HepG2 (cell line): ENCODE measurements around the gene FURIN. TPM values are rescaled to one million over a fixed set of nuclear protein-coding genes. Genes with fewer than 3 reads are reported as not detected.

Experiments
- ATAC-seq: fragments of 200-7000 bp; cut with Tn5 transposase; 3 replicates; pipeline ENCODE4 v1.9.1; 2020; ENCODE audit warnings: mild to moderate bottlenecking, moderate library complexity
- BruUV-seq: library from RNA; stranded (reverse); fragments of 400-500 nt; replicated peaks from 2 replicates; lab custom pipeline; 2021; lab: Mats Ljungman, UMichigan
- CTCF ChIA-PET: fragments of 300-600 bp; formaldehyde crosslinking; extraction: SDS; loops from one replicate; lab custom pipeline; 2021; ENCODE audit warnings: low total read pairs, inconsistent platforms, low intra/inter-chr PET ratio; lab: Yijun Ruan, JAX
- POLR2A ChIA-PET: fragments of 350-600 bp; sonication (Branson Sonifier 250); formaldehyde crosslinking; loops from one replicate; lab custom pipeline; 2020; ENCODE audit warnings: antibody characterized with exemption, inconsistent platforms; lab: Yijun Ruan, JAX
- DNase-seq: peaks from one replicate; pipeline ENCODE4 v3.0.0-alpha.2; 2015; ENCODE audit warnings: low spot score
- FAIRE-seq: peaks from 3 replicates; lab custom pipeline; 2011; peaks lifted over from hg19 to GRCh38; lab: Jason Lieb, UNC
- H2AFZ ChIP-seq: one replicate; pipeline ENCODE4 v1.6.1; 2011; ENCODE audit warnings: low read length, inconsistent platforms
- H3K27ac ChIP-seq: fragments of 300-600 bp; 3 replicates; pipeline ENCODE4 v1.8.0; 2011; ENCODE audit warnings: mixed run types, mild to moderate bottlenecking, mixed read lengths, low read length, inconsistent platforms; ENCODE audit not compliant: insufficient read depth; ENCODE audit errors: extremely low read length
- H3K27me3 ChIP-seq, 2 experiments: fragments of 200-600 bp in 1 of 2; 2 replicates in 1 of 2; 3 replicates in 1 of 2; pipeline versions ENCODE4 v1.6.0 to v1.8.0; 2011; ENCODE audit warnings: low read length in 2 of 2, mild to moderate bottlenecking in 2 of 2, moderate library complexity in 2 of 2, inconsistent platforms in 1 of 2; ENCODE audit not compliant: insufficient read depth in 2 of 2, control insufficient read depth in 1 of 2
- H3K36me3 ChIP-seq, 2 experiments: fragments of 200-600 bp in 1 of 2; replicated peaks in 1 of 2; 2 replicates in 1 of 2; 3 replicates in 1 of 2; pipeline versions ENCODE4 v1.5.1 to v1.8.0; 2011; ENCODE audit warnings: low read length in 2 of 2, inconsistent platforms in 1 of 2; ENCODE audit not compliant: insufficient read depth in 2 of 2, control insufficient read depth in 1 of 2
- H3K4me1 ChIP-seq: 2 replicates; pipeline ENCODE4 v1.5.1; 2012; ENCODE audit warnings: low read length, inconsistent platforms; ENCODE audit not compliant: insufficient read depth
- H3K4me2 ChIP-seq: 2 replicates; pipeline ENCODE4 v1.6.0; 2011; ENCODE audit warnings: low read depth, low read length, inconsistent platforms
- H3K4me3 ChIP-seq, 3 experiments: fragments of 200-600 bp in 1 of 3; sonication (generic), shearing (Covaris generic) in 1 of 3; replicated peaks in 1 of 3; 2 replicates each; pipeline ENCODE4 v1.5.1; 2011 to 2016; ENCODE audit warnings: low read length in 3 of 3, inconsistent platforms in 2 of 3, low read depth in 2 of 3, mild to moderate bottlenecking in 2 of 3, control low read depth in 1 of 3, mixed read lengths in 1 of 3; ENCODE audit not compliant: insufficient read depth in 1 of 3
- H3K79me2 ChIP-seq: one replicate; pipeline ENCODE4 v1.6.1; 2011; ENCODE audit warnings: low read length, inconsistent platforms; ENCODE audit not compliant: insufficient read depth
- H3K9ac ChIP-seq: 2 replicates; pipeline ENCODE4 v1.6.0; 2011; ENCODE audit warnings: mild to moderate bottlenecking, low read depth, low read length, inconsistent platforms; ENCODE audit not compliant: insufficient read depth
- H3K9me3 ChIP-seq: 2 replicates; pipeline ENCODE4 v1.5.1; 2012; ENCODE audit warnings: mild to moderate bottlenecking, low read length
- H4K20me1 ChIP-seq: 2 replicates; pipeline ENCODE4 v1.6.0; 2011; ENCODE audit warnings: inconsistent platforms, mild to moderate bottlenecking, low read length, moderate library complexity; ENCODE audit not compliant: insufficient read depth
- AGO2 ChIP-seq: fragments of 200-400 bp; formaldehyde crosslinking; optimal IDR thresholded peaks from 2 replicates; pipeline ENCODE3; 2017; ENCODE audit warnings: mild to moderate bottlenecking, low read depth, low read length, moderate library complexity
- CHCHD3 ChIP-seq: sonication (generic); formaldehyde crosslinking; IDR thresholded peaks from 2 replicates; pipeline ENCODE4 v1.8.0; 2022; ENCODE audit warnings: mild to moderate bottlenecking, missing genetic modification reagents, moderate library complexity
- PHF21A ChIP-seq: sonication (generic); formaldehyde crosslinking; IDR thresholded peaks from 2 replicates; pipeline ENCODE4 v1.5.0; 2020; ENCODE audit warnings: mild to moderate bottlenecking, missing genetic modification reagents
- POLR2G ChIP-seq: fragments of 200-400 bp; formaldehyde crosslinking; IDR thresholded peaks from 2 replicates; pipeline ENCODE4 v1.6.1; 2018; ENCODE audit warnings: mild to moderate bottlenecking, low read depth, low read length, moderate library complexity
- RBFOX2 ChIP-seq: fragments of 200-400 bp; formaldehyde crosslinking; IDR thresholded peaks from 2 replicates; pipeline ENCODE4 v1.6.1; 2017; ENCODE audit warnings: low read depth, mild to moderate bottlenecking, low read length
- RBM39 ChIP-seq: fragments of 200-400 bp; formaldehyde crosslinking; IDR thresholded peaks from one replicate; pipeline ENCODE4 v1.6.1; 2018; ENCODE audit warnings: antibody characterized with exemption, mild to moderate bottlenecking, low read depth, low read length; ENCODE audit not compliant: poor library complexity, severe bottlenecking
- SSRP1 ChIP-seq: IDR thresholded peaks from 2 replicates; pipeline ENCODE4 v1.6.1; 2016; ENCODE audit warnings: control low read depth
- TBX3 ChIP-seq: fragments of 450-650 bp; IDR thresholded peaks from 2 replicates; pipeline ENCODE4 v1.6.1; 2017; ENCODE audit warnings: antibody characterized with exemption, mild to moderate bottlenecking, inconsistent platforms, borderline replicate concordance
- ZNF446 ChIP-seq: sonication (generic); formaldehyde crosslinking; IDR thresholded peaks from 2 replicates; pipeline ENCODE4 v1.5.0; 2020; ENCODE audit warnings: mild to moderate bottlenecking, missing genetic modification reagents
- ZSCAN31 ChIP-seq: sonication (generic); formaldehyde crosslinking; IDR thresholded peaks from 2 replicates; pipeline ENCODE4 v1.5.0; 2020; ENCODE audit warnings: low read depth, mild to moderate bottlenecking, missing genetic modification reagents
- WGBS: methylation state at CpG from one replicate; pipeline ENCODE4 v1.1.6; 2017; ENCODE audit warnings: low lambda C conversion rate; 5-methylcytosine and 5-hydroxymethylcytosine counted together
- in situ Hi-C: cut with HindIII; loops from 2 replicates; pipeline ENCODE4 v1.10.0; 2017; ENCODE audit warnings: low pct_unique_long_range_greater_than_20kb; ENCODE audit not compliant: extremely low pct_ligation_motif_present
- intact Hi-C: fragments of 100-400 bp; cut with micrococcal nuclease; formaldehyde crosslinking; loops from one replicate; pipeline ENCODE4 v1.10.0; 2022; ENCODE audit not compliant: unreplicated experiment
- polyA plus RNA-seq, 8 experiments: library from polyadenylated mRNA; depleted of rRNA in 3 of 8; stranded (reverse) in 7 of 8; unstranded in 1 of 8; fragments of >200 nt; fragmentation: Illumina TruSeq in 4 of 8; extraction: Trizol in 4 of 8; gene quantifications; 2 replicates each; pipeline versions ENCODE4 v1.2.1 to v1.2.3, GENCODE V29; 2011 to 2016; ENCODE audit warnings: low read depth in 4 of 8, missing spikeins in 1 of 8, mixed read lengths in 1 of 8; ENCODE audit not compliant: insufficient read depth in 1 of 8
- total RNA-seq, 5 experiments: library from RNA; depleted of rRNA; stranded (reverse); fragments of >200 nt; fragmentation: Illumina TruSeq; extraction: Trizol; gene quantifications; 2 replicates each; pipeline ENCODE4 v1.2.3, GENCODE V29; 2016; ENCODE audit warnings: low read depth in 1 of 5

The FURIN gene
- total and polyA plus RNA-seq, 2 of the 13 experiments (the other 11 are each of a cell fraction or from before 2014, with no cell fraction given) = 15.2 to 17.4 TPM

DNA sequence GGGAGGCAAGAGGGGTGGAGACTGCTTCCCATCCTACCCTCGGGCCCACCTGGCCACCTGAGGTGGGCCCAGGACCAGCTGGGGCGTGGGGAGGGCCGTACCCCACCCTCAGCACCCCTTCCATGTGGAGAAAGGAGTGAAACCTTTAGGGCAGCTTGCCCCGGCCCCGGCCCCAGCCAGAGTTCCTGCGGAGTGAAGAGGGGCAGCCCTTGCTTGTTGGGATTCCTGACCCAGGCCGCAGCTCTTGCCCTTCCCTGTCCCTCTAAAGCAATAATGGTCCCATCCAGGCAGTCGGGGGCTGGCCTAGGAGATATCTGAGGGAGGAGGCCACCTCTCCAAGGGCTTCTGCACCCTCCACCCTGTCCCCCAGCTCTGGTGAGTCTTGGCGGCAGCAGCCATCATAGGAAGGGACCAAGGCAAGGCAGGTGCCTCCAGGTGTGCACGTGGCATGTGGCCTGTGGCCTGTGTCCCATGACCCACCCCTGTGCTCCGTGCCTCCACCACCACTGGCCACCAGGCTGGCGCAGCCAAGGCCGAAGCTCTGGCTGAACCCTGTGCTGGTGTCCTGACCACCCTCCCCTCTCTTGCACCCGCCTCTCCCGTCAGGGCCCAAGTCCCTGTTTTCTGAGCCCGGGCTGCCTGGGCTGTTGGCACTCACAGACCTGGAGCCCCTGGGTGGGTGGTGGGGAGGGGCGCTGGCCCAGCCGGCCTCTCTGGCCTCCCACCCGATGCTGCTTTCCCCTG is 13.8 kb downstream of the FURIN start:
- ChIA-PET CTCF (no interaction called here), POLR2A (interaction anchor here (1.8 to 5.1 kb wide), 2 partner anchors 9 to 22 kb away, joined by 6 to 41 read pairs; no protein-coding TSS in a partner anchor)
- H3K27ac ChIP-seq = no peak overlapping the region
- no peak for ATAC-seq
- H3K9ac ChIP-seq = no peak overlapping the region
- H2AFZ ChIP-seq = no peak overlapping the region
- 0 out of 2 replicates have a peak, but pooled peaks cover 5% of the 10 kb centered on the region for H4K20me1 ChIP-seq
- WGBS = 97% methylated on average over 6 of the region's 19 CpGs
- H3K27me3 ChIP-seq = no peaks in the 10 kb centered on the region
- in situ Hi-C loops (no loop called here), intact Hi-C loops (no loop called here)
- H3K4me2 ChIP-seq = no peak overlapping the region
- no peak for DNase-seq
- peaks cover 36% of the 10 kb centered on the region for H3K4me1 ChIP-seq
- peaks cover 6 to 25% of the 10 kb centered on the region in 2 experiments; a peak in 3 of 5 replicates for H3K36me3 ChIP-seq
- H3K79me2 ChIP-seq = no peaks in the 10 kb centered on the region
- FAIRE-seq = no peak
- H3K4me3 ChIP-seq = no peak overlapping the region
- H3K9me3 ChIP-seq = no peaks in the 10 kb centered on the region
- TF ChIP-seq CHCHD3 (no peak), AGO2 (peak; percentile 79), RBFOX2 (peak; percentile 39; the same call in 1 of the 2 replicates)
- TSS peak; percentile 35 for BruUV-seq

DNA sequence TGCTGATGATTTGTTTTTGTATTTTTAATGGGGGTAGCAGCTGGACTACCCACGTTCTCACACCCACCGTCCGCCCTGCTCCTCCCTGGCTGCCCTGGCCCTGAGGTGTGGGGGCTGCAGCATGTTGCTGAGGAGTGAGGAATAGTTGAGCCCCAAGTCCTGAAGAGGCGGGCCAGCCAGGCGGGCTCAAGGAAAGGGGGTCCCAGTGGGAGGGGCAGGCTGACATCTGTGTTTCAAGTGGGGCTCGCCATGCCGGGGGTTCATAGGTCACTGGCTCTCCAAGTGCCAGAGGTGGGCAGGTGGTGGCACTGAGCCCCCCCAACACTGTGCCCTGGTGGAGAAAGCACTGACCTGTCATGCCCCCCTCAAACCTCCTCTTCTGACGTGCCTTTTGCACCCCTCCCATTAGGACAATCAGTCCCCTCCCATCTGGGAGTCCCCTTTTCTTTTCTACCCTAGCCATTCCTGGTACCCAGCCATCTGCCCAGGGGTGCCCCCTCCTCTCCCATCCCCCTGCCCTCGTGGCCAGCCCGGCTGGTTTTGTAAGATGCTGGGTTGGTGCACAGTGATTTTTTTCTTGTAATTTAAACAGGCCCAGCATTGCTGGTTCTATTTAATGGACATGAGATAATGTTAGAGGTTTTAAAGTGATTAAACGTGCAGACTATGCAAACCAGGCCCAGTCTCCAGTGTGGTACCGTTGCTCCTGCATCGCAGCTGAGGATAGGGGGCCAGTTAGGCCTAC is 14.6 kb downstream of the FURIN start:
- Histone ChIP-seq H3K4me2 (peak overlapping the region; percentile 72), H3K27ac (no peak overlapping the region), H2AFZ (no peak overlapping the region), H3K4me3 (no peak overlapping the region), H3K9me3 (no peaks in the 10 kb centered on the region), H3K36me3 (peaks cover 6 to 17% of the 10 kb centered on the region in 2 experiments; a peak in 3 of 5 replicates), H3K27me3 (no peaks in the 10 kb centered on the region), H3K79me2 (no peaks in the 10 kb centered on the region), H3K9ac (no peak overlapping the region), H3K4me1 (peaks cover 36% of the 10 kb centered on the region), H4K20me1 (0 out of 2 replicates have a peak, but pooled peaks cover 5% of the 10 kb centered on the region)
- DNase-seq (no peak), ATAC-seq (no peak), FAIRE-seq (no peak)
- in situ Hi-C loops = no loop called here
- no TSS peak for BruUV-seq
- CTCF ChIA-PET = no interaction called here
- intact Hi-C loops = no loop called here
- POLR2A ChIA-PET = interaction anchor here (0.7 to 5.1 kb wide), 7 partner anchors 9 to 217 kb away, joined by 3 to 52 read pairs (median 7); partner anchors contain the start of gene MAN2A2
- WGBS = 82% methylated on average over 11 of the region's 13 CpGs
- peak; percentile 26; the same call in 1 of the 2 replicates for TF ChIP-seq SSRP1
- TF ChIP-seq ZSCAN31 (CRISPR knock-in tag) = no peak
- peak; percentile 44 for TF ChIP-seq RBM39
- no peak for TF ChIP-seq TBX3
- TF ChIP-seq POLR2G = 0 out of 2 replicates have a peak, but pooled peaks have one; percentile 33
- TF ChIP-seq ZNF446 (CRISPR knock-in tag) = no peak
- TF ChIP-seq PHF21A = peak; percentile 39; the same call in 1 of the 2 replicates
